Spleen (tissue), 11 donors: Measurements from ENCODE around the gene ZNF584. TPM values are rescaled to one million over a fixed set of nuclear protein-coding genes. Genes with fewer than 3 reads are reported as not detected.
A peak's percentile ranks its signal among the peaks of the same experiment; 100 is the strongest.

Experiments used
- DNase-seq: peaks from one replicate; pipeline ENCODE4 v3.0.0-alpha.2; 2020
- H3K27ac ChIP-seq, 8 donors: fragments of 200-600 bp; sonication (generic) in 7 of 8; 1 replicate in 4 of 8; 2 replicates in 4 of 8; pipeline versions ENCODE4 v1.5.0 to v1.8.0; 2016 to 2021; ENCODE audit warnings: inconsistent platforms in 4 of 8, mild to moderate bottlenecking in 4 of 8, moderate library complexity in 1 of 8
- H3K27me3 ChIP-seq, 7 donors: fragments of 200-600 bp; sonication (generic) in 6 of 7; replicated peaks in 1 of 7; 1 replicate in 4 of 7; 2 replicates in 3 of 7; pipeline versions ENCODE4 v1.5.0 to v1.8.0; 2016 to 2021; ENCODE audit warnings: inconsistent platforms in 3 of 7, mild to moderate bottlenecking in 1 of 7
- H3K36me3 ChIP-seq, 6 donors: fragments of 200-600 bp; sonication (generic) in 5 of 6; 1 replicate in 4 of 6; 2 replicates in 2 of 6; pipeline versions ENCODE4 v1.5.0 to v1.8.0; 2016 to 2021; ENCODE audit warnings: inconsistent platforms in 2 of 6
- H3K4me1 ChIP-seq, 6 donors: fragments of 200-600 bp; sonication (generic) in 5 of 6; 1 replicate in 3 of 6; 2 replicates in 3 of 6; pipeline versions ENCODE4 v1.5.0 to v1.8.0; 2016 to 2021; ENCODE audit warnings: inconsistent platforms in 3 of 6
- H3K4me3 ChIP-seq, 8 donors: fragments of 200-600 bp; sonication (generic) in 7 of 8; 1 replicate in 4 of 8; 2 replicates in 4 of 8; pipeline versions ENCODE4 v1.5.0 to v1.8.0; 2016 to 2021; ENCODE audit warnings: inconsistent platforms in 4 of 8, mild to moderate bottlenecking in 4 of 8, moderate library complexity in 2 of 8
- H3K9me3 ChIP-seq, 8 donors: fragments of 200-600 bp; sonication (generic) in 7 of 8; 1 replicate in 4 of 8; 2 replicates in 4 of 8; pipeline versions ENCODE4 v1.5.0 to v1.8.0; 2016 to 2021; ENCODE audit warnings: inconsistent platforms in 4 of 8
- POLR2A ChIP-seq, 3 donors: fragments of 450-650 bp; IDR thresholded peaks; one replicate each; pipeline ENCODE4 v1.5.1; 2017; ENCODE audit warnings: antibody characterized with exemption in 3 of 3, mild to moderate bottlenecking in 1 of 3
- POLR2AphosphoS5 ChIP-seq, 3 donors: sonication (generic); formaldehyde crosslinking; IDR thresholded peaks; one replicate each; pipeline ENCODE4 v1.5.1; 2017; ENCODE audit warnings: antibody characterized with exemption in 3 of 3
- WGBS, 5 donors: extraction: QIAGEN DNeasy Blood & Tissue Kit in 3 of 5; methylation state at CpG; one replicate each; pipeline versions ENCODE4 v1.1.5 to v1.1.7; 2013 to 2018; 5-methylcytosine and 5-hydroxymethylcytosine counted together
- intact Hi-C: fragments of 100-400 bp; cut with DNase I; formaldehyde crosslinking; loops from one replicate; pipeline ENCODE4 v1.15.0; 2023; ENCODE audit warnings: low total_unique reads
- polyA plus RNA-seq, 3 donors: library from polyadenylated mRNA; stranded (reverse); fragments of 200-250 nt; gene quantifications; one replicate each; pipeline ENCODE4 v1.2.1, GENCODE V29; 2013
- total RNA-seq, 7 donors: library from RNA; depleted of rRNA in 3 of 7; stranded (reverse); fragments of >200 nt in 3 of 7; fragmentation: NEBNext Ultra II Directional in 4 of 7; extraction: Animal tissue kit (Norgen Biotek cat#: 25700) in 4 of 7; gene quantifications; one replicate each; pipeline versions ENCODE4 v1.1.0 to v1.2.1, GENCODE V29; 2016 to 2021
- TF ChIP-seq, protein P1 (sequence below), 11 experiments: fragments of 200-600 bp in 7 of 11; fragments of 450-650 bp in 4 of 11; sonication (generic) in 4 of 11; IDR thresholded peaks in 8 of 11; conservative IDR thresholded peaks in 3 of 11; 1 replicate in 7 of 11; 2 replicates in 4 of 11; pipeline versions ENCODE4 v1.4.0 to v1.8.0; 2016 to 2021; ENCODE audit warnings: antibody characterized with exemption in 11 of 11, inconsistent platforms in 4 of 11, mild to moderate bottlenecking in 1 of 11
- donor health status: healthy with polysubstance abuse.
- donor health status: DM: no; HTN: no; CAD: no; lungs with moderate emphysema.
- donor health status: DM: no; HTN: no; CAD: no.
- donor health status: Bipolar disorder and iron deficiency.
- donor health status: healthy.
- donor health status: DM: no; HTN: no; CAD: no.
- donor health status: DM: yes; HTN: yes; CAD: no.

ZNF584 gene
- total and polyA plus RNA-seq, 10 donors, result 2.3 to 11.2 (median 8.3) TPM

DNA sequence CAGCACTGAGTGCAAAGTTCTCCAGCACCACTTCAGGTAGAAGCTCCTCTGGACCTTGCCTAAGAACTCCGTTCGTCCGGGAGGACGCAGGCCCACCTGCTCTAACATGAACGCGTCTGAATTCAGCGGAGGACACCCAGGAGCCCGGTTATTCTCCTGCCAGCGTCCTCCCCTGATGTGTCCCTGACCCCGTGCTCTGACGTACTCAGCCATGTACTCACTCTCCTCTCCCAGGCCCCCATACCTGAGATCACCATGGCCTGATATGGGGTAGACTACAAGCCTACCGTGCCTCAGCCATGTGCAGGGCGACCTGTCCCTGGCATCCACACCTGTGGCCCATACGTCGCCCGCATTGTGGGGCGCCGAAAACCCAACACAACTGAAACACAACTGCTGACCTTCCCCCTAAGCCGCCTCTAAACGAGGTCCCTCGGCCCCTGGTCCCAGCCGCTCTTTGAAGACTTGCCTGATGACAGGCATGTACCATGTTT, 744 bp upstream of the ZNF584 start:
- peak overlapping the region; percentile 75 to 94 (median 91) for H3K27ac ChIP-seq
- no peaks in the 10 kb centered on the region for H3K36me3 ChIP-seq
- no peaks in the 10 kb centered on the region for H3K9me3 ChIP-seq
- peaks cover 8 to 32% (median 28%) of the 10 kb centered on the region in 6 donors for H3K4me1 ChIP-seq
- TF ChIP-seq, protein P1, sequence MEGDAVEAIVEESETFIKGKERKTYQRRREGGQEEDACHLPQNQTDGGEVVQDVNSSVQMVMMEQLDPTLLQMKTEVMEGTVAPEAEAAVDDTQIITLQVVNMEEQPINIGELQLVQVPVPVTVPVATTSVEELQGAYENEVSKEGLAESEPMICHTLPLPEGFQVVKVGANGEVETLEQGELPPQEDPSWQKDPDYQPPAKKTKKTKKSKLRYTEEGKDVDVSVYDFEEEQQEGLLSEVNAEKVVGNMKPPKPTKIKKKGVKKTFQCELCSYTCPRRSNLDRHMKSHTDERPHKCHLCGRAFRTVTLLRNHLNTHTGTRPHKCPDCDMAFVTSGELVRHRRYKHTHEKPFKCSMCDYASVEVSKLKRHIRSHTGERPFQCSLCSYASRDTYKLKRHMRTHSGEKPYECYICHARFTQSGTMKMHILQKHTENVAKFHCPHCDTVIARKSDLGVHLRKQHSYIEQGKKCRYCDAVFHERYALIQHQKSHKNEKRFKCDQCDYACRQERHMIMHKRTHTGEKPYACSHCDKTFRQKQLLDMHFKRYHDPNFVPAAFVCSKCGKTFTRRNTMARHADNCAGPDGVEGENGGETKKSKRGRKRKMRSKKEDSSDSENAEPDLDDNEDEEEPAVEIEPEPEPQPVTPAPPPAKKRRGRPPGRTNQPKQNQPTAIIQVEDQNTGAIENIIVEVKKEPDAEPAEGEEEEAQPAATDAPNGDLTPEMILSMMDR (IDR thresholded peaks at IDR 0.05 in 8 of 11, conservative IDR thresholded peaks at IDR 0.05 in 3 of 11), result no peak
- TF ChIP-seq POLR2AphosphoS5 (IDR thresholded peaks at IDR 0.05) (no peak), POLR2A (IDR thresholded peaks at IDR 0.05) (no peak)
- 20 to 31% (median 24%) methylated on average over 15 to 22 of the region's 22 CpGs for WGBS, 5 donors
- intact Hi-C loops, result no loop called here
- no peak for DNase-seq
- no peaks in the 10 kb centered on the region for H3K27me3 ChIP-seq
- peak overlapping the region; percentile 85 to 100 (median 94) for H3K4me3 ChIP-seq

DNA sequence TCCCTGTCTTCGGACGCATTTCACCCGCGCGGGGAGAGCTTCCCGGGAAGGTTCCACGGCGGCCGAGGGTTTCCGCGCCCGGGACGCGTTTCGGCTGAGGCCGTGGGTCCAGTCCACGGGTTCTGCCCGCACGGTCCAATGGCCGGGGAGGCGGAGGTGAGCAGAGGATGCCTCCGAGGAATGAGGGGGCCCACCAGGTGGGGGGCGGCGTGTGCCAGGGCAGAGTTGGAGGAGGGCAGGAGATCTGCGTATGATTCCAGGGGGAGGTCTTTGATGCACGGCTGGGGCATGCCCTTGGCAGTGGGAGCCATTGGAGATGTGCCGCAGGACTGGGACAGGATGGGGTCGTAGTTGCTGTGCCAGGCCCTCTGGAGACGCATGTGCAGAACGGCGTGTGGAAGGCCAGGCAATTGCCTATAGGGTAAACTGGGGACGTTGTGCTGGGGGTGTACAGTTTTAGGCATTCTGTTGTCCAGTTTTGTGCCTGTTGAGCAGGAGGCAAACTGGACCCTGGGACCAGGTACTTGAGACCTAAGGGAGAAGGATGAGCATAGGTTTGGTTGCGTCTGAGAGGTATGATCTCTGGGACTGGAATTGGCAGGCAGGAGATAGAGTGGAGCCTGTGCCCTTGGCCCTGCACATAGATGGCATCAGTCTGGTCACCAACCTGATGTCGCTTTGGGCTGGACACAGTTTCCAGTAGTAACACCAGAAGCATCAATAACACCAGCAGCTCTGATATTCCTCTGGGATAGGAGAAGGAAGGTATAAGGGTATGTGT, 751 bp downstream of the ZNF584 start:
- no peaks in the 10 kb centered on the region for H3K36me3 ChIP-seq
- TF ChIP-seq, protein P1 (IDR thresholded peaks at IDR 0.05 in 8 of 11, conservative IDR thresholded peaks at IDR 0.05 in 3 of 11), result peak in 1 of 11 experiments; percentile 6
- no peak for TF ChIP-seq POLR2A (IDR thresholded peaks at IDR 0.05)
- peak overlapping the region; percentile 75 to 94 (median 91) for H3K27ac ChIP-seq
- H3K27me3 ChIP-seq, result no peaks in the 10 kb centered on the region
- intact Hi-C loops, result no loop called here
- no peaks in the 10 kb centered on the region for H3K9me3 ChIP-seq
- 2 to 6% (median 4%) methylated on average over 30 to 34 of the region's 34 CpGs for WGBS, 5 donors
- peaks cover 8 to 32% (median 28%) of the 10 kb centered on the region in 6 donors for H3K4me1 ChIP-seq
- no peak for DNase-seq
- H3K4me3 ChIP-seq, result peak overlapping the region; percentile 85 to 100 (median 94)

DNA sequence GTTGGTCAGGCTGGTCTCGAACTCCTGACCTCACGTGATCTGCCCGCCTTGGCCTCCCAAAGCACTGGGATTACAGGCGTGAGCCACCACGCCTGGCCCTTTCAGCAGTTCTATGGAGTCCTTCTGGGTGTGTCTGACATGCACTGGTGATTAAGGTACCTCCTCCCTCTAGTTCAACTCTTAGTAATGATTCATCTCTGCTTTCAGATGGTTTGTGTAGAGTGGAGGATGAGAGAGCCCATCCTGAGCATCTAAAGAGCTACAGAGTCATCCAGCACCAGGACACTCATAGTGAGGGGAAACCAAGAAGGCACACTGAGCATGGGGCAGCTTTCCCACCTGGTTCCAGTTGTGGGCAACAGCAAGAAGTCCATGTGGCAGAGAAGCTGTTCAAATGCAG, 8.2 kb downstream of the ZNF584 start:
- 96 to 98% (median 97%) methylated on average over 5 of the region's 5 CpGs for WGBS, 5 donors
- Histone ChIP-seq H3K4me3 (no peak overlapping the region), H3K27me3 (no peaks in the 10 kb centered on the region), H3K4me1 (no peaks in the 10 kb centered on the region), H3K36me3 (peaks cover 0 to 58% (median 29%) of the 10 kb centered on the region in 6 donors), H3K9me3 (peaks cover 0 to 10% (median 0%) of the 10 kb centered on the region in 8 donors), H3K27ac (no peak overlapping the region)
- TF ChIP-seq, protein P1 (IDR thresholded peaks at IDR 0.05 in 8 of 11, conservative IDR thresholded peaks at IDR 0.05 in 3 of 11), result no peak
- TF ChIP-seq POLR2AphosphoS5 (IDR thresholded peaks at IDR 0.05) (no peak), POLR2A (IDR thresholded peaks at IDR 0.05) (no peak)
- no peak for DNase-seq
- intact Hi-C loops, result no loop called here

DNA sequence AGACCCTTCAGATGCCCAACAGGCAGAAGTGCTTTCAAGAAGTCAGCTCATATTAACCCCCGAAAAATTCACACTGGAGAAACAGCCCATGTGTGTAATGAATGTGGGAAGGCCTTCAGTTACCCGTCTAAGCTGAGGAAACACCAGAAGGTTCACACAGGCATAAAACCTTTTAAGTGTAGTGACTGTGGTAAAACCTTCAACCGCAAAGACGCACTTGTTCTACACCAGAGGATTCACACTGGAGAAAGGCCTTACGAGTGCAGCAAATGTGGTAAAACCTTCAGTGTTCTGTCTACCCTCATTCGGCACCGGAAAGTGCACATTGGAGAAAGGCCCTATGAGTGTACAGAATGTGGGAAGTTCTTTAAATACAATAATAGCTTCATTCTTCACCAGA, 8.6 kb downstream of the ZNF584 start:
- Histone ChIP-seq H3K9me3 (peaks cover 0 to 10% (median 0%) of the 10 kb centered on the region in 8 donors), H3K27ac (no peak overlapping the region), H3K27me3 (no peaks in the 10 kb centered on the region), H3K4me1 (no peaks in the 10 kb centered on the region), H3K4me3 (no peak overlapping the region), H3K36me3 (peaks cover 0 to 58% (median 29%) of the 10 kb centered on the region in 6 donors)
- intact Hi-C loops, result no loop called here
- no peak for DNase-seq
- WGBS, 5 donors, result 94 to 97% (median 96%) methylated on average over 7 of the region's 7 CpGs
- TF ChIP-seq, protein P1 (IDR thresholded peaks at IDR 0.05 in 8 of 11, conservative IDR thresholded peaks at IDR 0.05 in 3 of 11), result no peak
- TF ChIP-seq POLR2AphosphoS5 (IDR thresholded peaks at IDR 0.05) (no peak), POLR2A (IDR thresholded peaks at IDR 0.05) (no peak)
